SK-N-SH (cell line): Measurements from ENCODE around the gene TRIM3. TPM values are rescaled to one million over a fixed set of nuclear protein-coding genes. Genes with fewer than 3 reads are reported as not detected.

Experiments used
- CTCF ChIA-PET: fragments of 300-600, 350-600 bp; formaldehyde crosslinking; extraction: SDS; loops from one replicate; lab custom pipeline; 2021; lab: Yijun Ruan, JAX
- POLR2A ChIA-PET: fragments of 350-600 bp; sonication (Branson Sonifier 250); formaldehyde crosslinking; extraction: SDS; loops from one replicate; lab custom pipeline; 2020; ENCODE audit warnings: antibody characterized with exemption, inconsistent platforms; lab: Yijun Ruan, JAX
- DNase-seq: peaks from one replicate; pipeline ENCODE4 v3.0.0; 2012
- H2AFZ ChIP-seq: fragments of 200-600 bp; sonication (generic); 2 replicates; pipeline ENCODE4 v1.8.1; 2016; ENCODE audit warnings: antibody characterized with exemption, mild to moderate bottlenecking, low read depth
- H3F3A ChIP-seq: fragments of 200-600 bp; sonication (generic); replicated peaks from 2 replicates; pipeline ENCODE3; 2016; ENCODE audit warnings: antibody characterized with exemption, mild to moderate bottlenecking; ENCODE audit not compliant: insufficient read depth
- H3K27ac ChIP-seq, 2 experiments: fragments of 200-500 bp in 1 of 2; fragments of 200-600 bp in 1 of 2; sonication (Bioruptor generic) in 1 of 2; sonication (generic), shearing (Covaris generic) in 1 of 2; 2 replicates each; pipeline versions ENCODE4 v1.5.1 to v1.6.1; 2014 to 2016; ENCODE audit warnings: low read depth in 2 of 2, inconsistent platforms in 1 of 2, low read length in 1 of 2, mild to moderate bottlenecking in 1 of 2, mixed read lengths in 1 of 2
- H3K27me3 ChIP-seq: fragments of 200-600 bp; sonication (generic), shearing (Covaris generic); 2 replicates; pipeline ENCODE4 v1.6.1; 2016; ENCODE audit warnings: mixed run types; ENCODE audit not compliant: insufficient read depth
- H3K36me3 ChIP-seq, 2 experiments: fragments of 200-500 bp in 1 of 2; fragments of 200-600 bp in 1 of 2; sonication (Bioruptor generic) in 1 of 2; sonication (generic) in 1 of 2; replicated peaks in 1 of 2; 2 replicates each; pipeline versions ENCODE3 to v1.5.1; 2014 to 2016; ENCODE audit warnings: low read length in 1 of 2, mild to moderate bottlenecking in 1 of 2; ENCODE audit not compliant: insufficient read depth in 2 of 2, control insufficient read depth in 1 of 2
- H3K4me1 ChIP-seq, 2 experiments: fragments of 200-500 bp in 1 of 2; fragments of 200-600 bp in 1 of 2; sonication (Bioruptor generic) in 1 of 2; sonication (generic), shearing (Covaris generic) in 1 of 2; 2 replicates each; pipeline versions ENCODE4 v1.5.1 to v1.6.1; 2014 to 2016; ENCODE audit warnings: low read depth in 1 of 2, low read length in 1 of 2, mixed run types in 1 of 2; ENCODE audit not compliant: insufficient read depth in 2 of 2, control insufficient read depth in 1 of 2
- H3K4me2 ChIP-seq: fragments of 200-600 bp; sonication (generic), shearing (Covaris generic); 2 replicates; pipeline ENCODE4 v1.6.1; 2017; ENCODE audit warnings: mixed run types
- H3K4me3 ChIP-seq, 2 experiments: fragments of 200-500 bp in 1 of 2; fragments of 200-600 bp in 1 of 2; sonication (Bioruptor generic) in 1 of 2; sonication (generic), shearing (Covaris generic) in 1 of 2; 2 replicates each; pipeline versions ENCODE4 v1.5.1 to v1.8.1; 2014 to 2016; ENCODE audit warnings: low read depth in 2 of 2, inconsistent platforms in 1 of 2, low read length in 1 of 2, mild to moderate bottlenecking in 1 of 2, mixed read lengths in 1 of 2, moderate library complexity in 1 of 2
- H3K79me2 ChIP-seq: fragments of 200-600 bp; sonication (generic); 2 replicates; pipeline ENCODE4 v1.8.1; 2017; ENCODE audit warnings: mild to moderate bottlenecking; ENCODE audit not compliant: insufficient read depth
- H3K9ac ChIP-seq: fragments of 200-600 bp; sonication (generic); 2 replicates; pipeline ENCODE4 v1.6.1; 2017; ENCODE audit warnings: mixed run types
- H3K9me2 ChIP-seq: fragments of 200-600 bp; sonication (generic); 2 replicates; pipeline ENCODE4 v1.6.1; 2017; ENCODE audit warnings: mixed run types
- H3K9me3 ChIP-seq: fragments of 200-600 bp; sonication (generic); 2 replicates; pipeline ENCODE4 v1.6.1; 2017; ENCODE audit warnings: mixed run types, mild to moderate bottlenecking, moderate library complexity
- H4K20me1 ChIP-seq: fragments of 200-600 bp; sonication (generic); 2 replicates; pipeline ENCODE4 v1.6.1; 2017; ENCODE audit warnings: mild to moderate bottlenecking, mixed run types; ENCODE audit not compliant: insufficient read depth
- EP300 ChIP-seq, 2 experiments: IDR thresholded peaks; 2 replicates each; pipeline versions ENCODE4 v1.4.0 to v1.6.1; 2012; ENCODE audit warnings: borderline replicate concordance in 1 of 2, low read depth in 1 of 2, low read length in 1 of 2
- GABPA ChIP-seq: IDR thresholded peaks from 2 replicates; pipeline ENCODE4 v1.4.0; 2012; ENCODE audit warnings: low read depth, mild to moderate bottlenecking
- GATA2 ChIP-seq: sonication (generic); formaldehyde crosslinking; IDR thresholded peaks from 2 replicates; pipeline ENCODE4 v1.5.0; 2020; ENCODE audit warnings: mild to moderate bottlenecking, missing genetic modification reagents
- MEF2A ChIP-seq: IDR thresholded peaks from 2 replicates; pipeline ENCODE4 v1.4.0; 2012; ENCODE audit warnings: low read depth, borderline replicate concordance
- NRF1 ChIP-seq: IDR thresholded peaks from 2 replicates; pipeline ENCODE4 v1.6.1; 2012; ENCODE audit warnings: low read depth, mild to moderate bottlenecking, low read length
- RXRA ChIP-seq: IDR thresholded peaks from 2 replicates; pipeline ENCODE4 v1.4.0; 2012; ENCODE audit warnings: low read depth, mild to moderate bottlenecking, borderline replicate concordance
- TAF1 ChIP-seq: IDR thresholded peaks from 2 replicates; pipeline ENCODE4 v1.6.1; 2012; ENCODE audit warnings: low read depth, mild to moderate bottlenecking, low read length, moderate library complexity, borderline replicate concordance
- TCF12 ChIP-seq: IDR thresholded peaks from 2 replicates; pipeline ENCODE4 v1.4.0; 2012
- YY1 ChIP-seq: IDR thresholded peaks from 2 replicates; pipeline ENCODE4 v1.4.0; 2012; ENCODE audit warnings: low read depth, mild to moderate bottlenecking
- WGBS: methylation state at CpG from one replicate; pipeline ENCODE4 v1.1.6; 2017; ENCODE audit warnings: low lambda C conversion rate; 5-methylcytosine and 5-hydroxymethylcytosine counted together
- polyA plus RNA-seq, 3 experiments: library from polyadenylated mRNA; depleted of rRNA; stranded (reverse); fragments of >200 nt; gene quantifications; 2 replicates each; pipeline ENCODE4 v1.2.3, GENCODE V29; 2012
- TF ChIP-seq, protein P1 (sequence below): IDR thresholded peaks from 2 replicates; pipeline ENCODE4 v1.6.1; 2012; ENCODE audit warnings: mild to moderate bottlenecking, low read depth, low read length, moderate library complexity
- TF ChIP-seq, protein P2 (sequence below): fragments of 200-600 bp; sonication (generic); IDR thresholded peaks from 2 replicates; pipeline ENCODE4 v1.6.1; 2017; ENCODE audit warnings: antibody characterized with exemption, mild to moderate bottlenecking, moderate library complexity
- TF ChIP-seq, protein P3 (sequence below): fragments of 150-350 bp; IDR thresholded peaks from 2 replicates; pipeline ENCODE4 v1.6.1; 2016; ENCODE audit warnings: mild to moderate bottlenecking, low read depth, low read length
- TF ChIP-seq, protein P4 (sequence below): fragments of 150-350 bp; IDR thresholded peaks from 2 replicates; pipeline ENCODE4 v1.6.1; 2017; ENCODE audit warnings: antibody characterized with exemption, low read length, low read depth, borderline replicate concordance
- TF ChIP-seq, protein P5 (sequence below): IDR thresholded peaks from 2 replicates; pipeline ENCODE4; 2012

TRIM3 gene
- polyA plus RNA-seq, 1 of the 3 experiments (the other 2 are of a cell fraction): 22.8 TPM

DNA sequence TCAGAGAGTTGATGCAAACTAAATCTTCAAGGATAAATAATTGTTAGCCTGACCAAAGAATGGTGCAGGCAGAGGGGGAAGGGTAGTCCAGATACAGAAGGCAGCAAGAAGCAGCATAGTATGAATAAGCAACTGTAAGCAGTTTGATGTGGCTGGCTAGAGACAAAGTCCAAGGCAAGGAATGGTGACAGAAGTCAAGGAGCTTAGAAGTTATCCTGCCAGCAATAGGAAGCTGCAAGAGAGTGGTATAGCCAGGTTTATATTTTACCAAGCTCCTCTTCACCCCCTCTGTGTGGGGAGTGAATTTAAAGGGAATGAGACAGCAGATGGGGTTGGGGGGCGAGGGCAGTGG is 14.7 kb downstream of the TRIM3 start:
- H3K9me3 ChIP-seq: no peaks in the 10 kb centered on the region
- no peak overlapping the region for H3K4me2 ChIP-seq
- no peaks in the 10 kb centered on the region for H3K27me3 ChIP-seq
- no peak overlapping the region for H3K27ac ChIP-seq
- H3K9ac ChIP-seq: no peak overlapping the region
- no peak overlapping the region for H3K4me3 ChIP-seq
- H3K79me2 ChIP-seq: no peaks in the 10 kb centered on the region
- ChIA-PET POLR2A (no interaction called here), CTCF (interaction anchor here (0.8 to 1.6 kb wide), 3 partner anchors 16 to 298 kb away, joined by 3 to 7 read pairs (median 4); no protein-coding TSS in a partner anchor)
- DNase-seq: no peak
- no peaks in the 10 kb centered on the region for H3K4me1 ChIP-seq
- no peaks in the 10 kb centered on the region for H4K20me1 ChIP-seq
- no peak overlapping the region for H2AFZ ChIP-seq
- H3K36me3 ChIP-seq: peaks cover 24 to 45% of the 10 kb centered on the region in 2 experiments
- TF ChIP-seq GABPA: no peak
- TF ChIP-seq NRF1: no peak
- no peak for TF ChIP-seq EP300 (IDR thresholded peaks at IDR 0.05; ENCODE audit: borderline replicate concordance in 1 of 2, low read depth in 1 of 2, low read length in 1 of 2)
- no peak for TF ChIP-seq MEF2A
- TF ChIP-seq, protein P1, sequence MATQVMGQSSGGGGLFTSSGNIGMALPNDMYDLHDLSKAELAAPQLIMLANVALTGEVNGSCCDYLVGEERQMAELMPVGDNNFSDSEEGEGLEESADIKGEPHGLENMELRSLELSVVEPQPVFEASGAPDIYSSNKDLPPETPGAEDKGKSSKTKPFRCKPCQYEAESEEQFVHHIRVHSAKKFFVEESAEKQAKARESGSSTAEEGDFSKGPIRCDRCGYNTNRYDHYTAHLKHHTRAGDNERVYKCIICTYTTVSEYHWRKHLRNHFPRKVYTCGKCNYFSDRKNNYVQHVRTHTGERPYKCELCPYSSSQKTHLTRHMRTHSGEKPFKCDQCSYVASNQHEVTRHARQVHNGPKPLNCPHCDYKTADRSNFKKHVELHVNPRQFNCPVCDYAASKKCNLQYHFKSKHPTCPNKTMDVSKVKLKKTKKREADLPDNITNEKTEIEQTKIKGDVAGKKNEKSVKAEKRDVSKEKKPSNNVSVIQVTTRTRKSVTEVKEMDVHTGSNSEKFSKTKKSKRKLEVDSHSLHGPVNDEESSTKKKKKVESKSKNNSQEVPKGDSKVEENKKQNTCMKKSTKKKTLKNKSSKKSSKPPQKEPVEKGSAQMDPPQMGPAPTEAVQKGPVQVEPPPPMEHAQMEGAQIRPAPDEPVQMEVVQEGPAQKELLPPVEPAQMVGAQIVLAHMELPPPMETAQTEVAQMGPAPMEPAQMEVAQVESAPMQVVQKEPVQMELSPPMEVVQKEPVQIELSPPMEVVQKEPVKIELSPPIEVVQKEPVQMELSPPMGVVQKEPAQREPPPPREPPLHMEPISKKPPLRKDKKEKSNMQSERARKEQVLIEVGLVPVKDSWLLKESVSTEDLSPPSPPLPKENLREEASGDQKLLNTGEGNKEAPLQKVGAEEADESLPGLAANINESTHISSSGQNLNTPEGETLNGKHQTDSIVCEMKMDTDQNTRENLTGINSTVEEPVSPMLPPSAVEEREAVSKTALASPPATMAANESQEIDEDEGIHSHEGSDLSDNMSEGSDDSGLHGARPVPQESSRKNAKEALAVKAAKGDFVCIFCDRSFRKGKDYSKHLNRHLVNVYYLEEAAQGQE: no peak
- no peaks in the 10 kb centered on the region for H3F3A ChIP-seq
- 78% methylated on average over 1 of the region's 1 CpG for WGBS
- H3K9me2 ChIP-seq: no peaks in the 10 kb centered on the region

DNA sequence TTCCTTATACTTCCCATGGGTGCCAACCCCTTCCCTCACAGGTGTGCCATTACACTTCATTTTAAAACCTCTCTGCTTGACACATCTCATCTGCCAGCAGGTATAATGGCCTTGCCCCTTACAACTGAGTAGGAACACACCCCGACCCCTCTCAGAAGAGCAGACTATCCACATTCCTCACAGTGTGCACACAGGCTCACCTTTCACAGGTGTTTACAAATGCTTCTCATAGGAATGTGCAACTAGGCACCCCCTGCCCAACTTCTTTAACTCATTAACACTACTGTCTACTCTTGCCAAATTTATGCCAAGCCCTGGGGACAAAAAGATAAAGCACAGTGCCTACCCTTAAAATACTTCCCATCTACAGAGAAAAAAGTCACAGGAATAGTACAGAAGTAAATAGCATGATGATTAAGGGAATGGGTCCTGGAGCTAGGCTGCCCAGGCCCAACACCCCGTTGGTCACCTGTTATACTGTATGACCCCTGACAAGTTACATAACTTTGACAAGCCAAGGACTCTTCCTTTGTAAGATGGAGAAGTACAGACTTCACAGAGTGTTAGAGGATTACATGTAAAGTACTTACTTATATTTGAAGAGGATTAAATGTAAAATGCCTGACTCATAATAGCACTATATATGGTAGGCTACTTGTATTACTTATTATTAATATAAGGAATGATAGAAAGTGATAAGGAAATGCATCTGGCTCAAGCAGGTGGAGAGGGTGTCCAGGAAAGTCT is 15.2 kb downstream of the TRIM3 start:
- DNase-seq: no peak
- H3K4me2 ChIP-seq: no peak overlapping the region
- POLR2A ChIA-PET: no interaction called here
- H3K4me1 ChIP-seq: no peaks in the 10 kb centered on the region
- H3K9ac ChIP-seq: no peak overlapping the region
- TF ChIP-seq, protein P2, sequence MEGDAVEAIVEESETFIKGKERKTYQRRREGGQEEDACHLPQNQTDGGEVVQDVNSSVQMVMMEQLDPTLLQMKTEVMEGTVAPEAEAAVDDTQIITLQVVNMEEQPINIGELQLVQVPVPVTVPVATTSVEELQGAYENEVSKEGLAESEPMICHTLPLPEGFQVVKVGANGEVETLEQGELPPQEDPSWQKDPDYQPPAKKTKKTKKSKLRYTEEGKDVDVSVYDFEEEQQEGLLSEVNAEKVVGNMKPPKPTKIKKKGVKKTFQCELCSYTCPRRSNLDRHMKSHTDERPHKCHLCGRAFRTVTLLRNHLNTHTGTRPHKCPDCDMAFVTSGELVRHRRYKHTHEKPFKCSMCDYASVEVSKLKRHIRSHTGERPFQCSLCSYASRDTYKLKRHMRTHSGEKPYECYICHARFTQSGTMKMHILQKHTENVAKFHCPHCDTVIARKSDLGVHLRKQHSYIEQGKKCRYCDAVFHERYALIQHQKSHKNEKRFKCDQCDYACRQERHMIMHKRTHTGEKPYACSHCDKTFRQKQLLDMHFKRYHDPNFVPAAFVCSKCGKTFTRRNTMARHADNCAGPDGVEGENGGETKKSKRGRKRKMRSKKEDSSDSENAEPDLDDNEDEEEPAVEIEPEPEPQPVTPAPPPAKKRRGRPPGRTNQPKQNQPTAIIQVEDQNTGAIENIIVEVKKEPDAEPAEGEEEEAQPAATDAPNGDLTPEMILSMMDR: no peak
- TF ChIP-seq GATA2 (CRISPR knock-in tag): no peak
- no peak for TF ChIP-seq TAF1
- TF ChIP-seq, protein P3, sequence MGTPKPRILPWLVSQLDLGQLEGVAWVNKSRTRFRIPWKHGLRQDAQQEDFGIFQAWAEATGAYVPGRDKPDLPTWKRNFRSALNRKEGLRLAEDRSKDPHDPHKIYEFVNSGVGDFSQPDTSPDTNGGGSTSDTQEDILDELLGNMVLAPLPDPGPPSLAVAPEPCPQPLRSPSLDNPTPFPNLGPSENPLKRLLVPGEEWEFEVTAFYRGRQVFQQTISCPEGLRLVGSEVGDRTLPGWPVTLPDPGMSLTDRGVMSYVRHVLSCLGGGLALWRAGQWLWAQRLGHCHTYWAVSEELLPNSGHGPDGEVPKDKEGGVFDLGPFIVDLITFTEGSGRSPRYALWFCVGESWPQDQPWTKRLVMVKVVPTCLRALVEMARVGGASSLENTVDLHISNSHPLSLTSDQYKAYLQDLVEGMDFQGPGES: no peak
- no peak for TF ChIP-seq RXRA
- no peak for TF ChIP-seq YY1
- TF ChIP-seq, protein P4, sequence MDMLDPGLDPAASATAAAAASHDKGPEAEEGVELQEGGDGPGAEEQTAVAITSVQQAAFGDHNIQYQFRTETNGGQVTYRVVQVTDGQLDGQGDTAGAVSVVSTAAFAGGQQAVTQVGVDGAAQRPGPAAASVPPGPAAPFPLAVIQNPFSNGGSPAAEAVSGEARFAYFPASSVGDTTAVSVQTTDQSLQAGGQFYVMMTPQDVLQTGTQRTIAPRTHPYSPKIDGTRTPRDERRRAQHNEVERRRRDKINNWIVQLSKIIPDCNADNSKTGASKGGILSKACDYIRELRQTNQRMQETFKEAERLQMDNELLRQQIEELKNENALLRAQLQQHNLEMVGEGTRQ: no peak
- TF ChIP-seq, protein P5, sequence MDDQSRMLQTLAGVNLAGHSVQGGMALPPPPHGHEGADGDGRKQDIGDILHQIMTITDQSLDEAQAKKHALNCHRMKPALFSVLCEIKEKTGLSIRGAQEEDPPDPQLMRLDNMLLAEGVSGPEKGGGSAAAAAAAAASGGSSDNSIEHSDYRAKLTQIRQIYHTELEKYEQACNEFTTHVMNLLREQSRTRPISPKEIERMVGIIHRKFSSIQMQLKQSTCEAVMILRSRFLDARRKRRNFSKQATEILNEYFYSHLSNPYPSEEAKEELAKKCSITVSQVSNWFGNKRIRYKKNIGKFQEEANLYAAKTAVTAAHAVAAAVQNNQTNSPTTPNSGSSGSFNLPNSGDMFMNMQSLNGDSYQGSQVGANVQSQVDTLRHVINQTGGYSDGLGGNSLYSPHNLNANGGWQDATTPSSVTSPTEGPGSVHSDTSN: no peak
- no peak for TF ChIP-seq TCF12
- no peaks in the 10 kb centered on the region for H3K9me3 ChIP-seq
- H3K36me3 ChIP-seq: peaks cover 22 to 45% of the 10 kb centered on the region in 2 experiments
- CTCF ChIA-PET: interaction anchor here (1.1 kb wide), 1 partner anchor 15 kb away, joined by 3 read pairs; no protein-coding TSS in a partner anchor
- H3K27ac ChIP-seq: no peak overlapping the region
- no peak overlapping the region for H2AFZ ChIP-seq
- no peaks in the 10 kb centered on the region for H3F3A ChIP-seq
- no peaks in the 10 kb centered on the region for H3K9me2 ChIP-seq
- no peaks in the 10 kb centered on the region for H3K27me3 ChIP-seq
- H3K4me3 ChIP-seq: no peak overlapping the region
- no peaks in the 10 kb centered on the region for H3K79me2 ChIP-seq
- H4K20me1 ChIP-seq: no peaks in the 10 kb centered on the region
- 87% methylated on average over 2 of the region's 2 CpGs for WGBS
